Measurements from ENCODE around the gene RPEL1.

Gene RPEL1

DNA sequence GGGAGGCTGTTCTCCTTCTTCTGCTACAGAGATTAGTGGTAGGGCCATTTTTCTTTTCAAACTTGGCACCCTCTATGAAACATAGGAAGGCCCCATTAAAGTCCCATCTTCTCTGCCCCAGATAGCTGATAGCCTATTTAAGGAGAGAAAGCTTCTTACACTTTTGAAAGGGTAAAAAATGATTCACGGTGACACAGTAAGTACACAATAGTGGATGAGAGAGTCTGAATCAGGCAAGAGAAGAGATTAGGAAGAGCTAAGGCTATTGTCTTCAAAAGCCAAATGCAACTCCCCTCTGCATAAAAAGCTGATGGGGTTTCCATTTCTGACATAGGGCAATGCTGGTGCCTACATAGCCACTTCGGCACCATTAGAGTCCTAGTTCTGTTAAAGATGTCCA lies 34.8 kb downstream of the RPEL1 start:
- no peak overlapping the region for H3K27ac ChIP-seq (ENCODE audit: low read depth, low read length)
- no peak overlapping the region for H3K9ac ChIP-seq (ENCODE audit: low read length)
- no peak for DNase-seq
- H3K79me2 ChIP-seq (ENCODE audit: control insufficient read depth, insufficient read depth, low read length), result no peaks in the 10 kb centered on the region
- WGBS (ENCODE audit: extremely low coverage, insufficient coverage, low lambda C conversion rate), result no CpG with 5 or more reads among the region's 2 CpGs
- H2BK120ac ChIP-seq (ENCODE audit: low read depth, low read length), result no peak overlapping the region
- no peak overlapping the region for H3K4ac ChIP-seq (ENCODE audit: low read depth, low read length)
- no peak overlapping the region for H3K18ac ChIP-seq (ENCODE audit: low read length)
- no peak overlapping the region for H2BK5ac ChIP-seq (ENCODE audit: low read length)
- peaks cover 20% of the 10 kb centered on the region for H3K27me3 ChIP-seq (ENCODE audit: insufficient read depth, low read length, poor library complexity)
- no peak overlapping the region for H4K8ac ChIP-seq (ENCODE audit: low read depth, low read length)
- no peaks in the 10 kb centered on the region for H3K79me1 ChIP-seq (ENCODE audit: low read length)
- no peak overlapping the region for H2AK5ac ChIP-seq (ENCODE audit: low read length)
- no peak overlapping the region for H3K4me2 ChIP-seq (ENCODE audit: low read length)
- H3K36me3 ChIP-seq (ENCODE audit: control insufficient read depth, insufficient read depth, low read length), result no peaks in the 10 kb centered on the region
- no peak overlapping the region for H3K23ac ChIP-seq (ENCODE audit: low read length)
- H3K4me3 ChIP-seq (ENCODE audit: low read length), result no peak overlapping the region
- no peak overlapping the region for H3K56ac ChIP-seq (ENCODE audit: low read length)
- H4K5ac ChIP-seq (ENCODE audit: low read length), result no peak overlapping the region
- H2BK15ac ChIP-seq (replicated peaks; ENCODE audit: low read depth), result no peak overlapping the region
- peaks cover 2% of the 10 kb centered on the region for H3K4me1 ChIP-seq (ENCODE audit: control insufficient read depth, low read depth, low read length)

- no peaks in the 10 kb centered on the region for H3K79me1 ChIP-seq (ENCODE audit: low read length)
- no peak overlapping the region for H3K23ac ChIP-seq (ENCODE audit: low read length)
- H2BK5ac ChIP-seq (ENCODE audit: low read length), result no peak overlapping the region
- peak; percentile 89 for DNase-seq
- no peak overlapping the region for H2BK120ac ChIP-seq (ENCODE audit: low read depth, low read length)
- no peak overlapping the region for H3K18ac ChIP-seq (ENCODE audit: low read length)
- H3K9ac ChIP-seq (ENCODE audit: low read length), result no peak overlapping the region
- no peak overlapping the region for H3K56ac ChIP-seq (ENCODE audit: low read length)
- peaks cover 2% of the 10 kb centered on the region for H3K4me1 ChIP-seq (ENCODE audit: control insufficient read depth, low read depth, low read length)
- no peak overlapping the region for H2AK5ac ChIP-seq (ENCODE audit: low read length)
- no CpG with 5 or more reads among the region's 14 CpGs for WGBS (ENCODE audit: extremely low coverage, insufficient coverage, low lambda C conversion rate)
- H3K4me3 ChIP-seq (ENCODE audit: low read length), result no peak overlapping the region
- H3K79me2 ChIP-seq (ENCODE audit: control insufficient read depth, insufficient read depth, low read length), result no peaks in the 10 kb centered on the region
- no peak overlapping the region for H2BK15ac ChIP-seq (replicated peaks; ENCODE audit: low read depth)
- H4K8ac ChIP-seq (ENCODE audit: low read depth, low read length), result no peak overlapping the region
- no peaks in the 10 kb centered on the region for H3K36me3 ChIP-seq (ENCODE audit: control insufficient read depth, insufficient read depth, low read length)
- peak overlapping the region; percentile 16 for H3K4me2 ChIP-seq (ENCODE audit: low read length)
- H3K4ac ChIP-seq (ENCODE audit: low read depth, low read length), result no peak overlapping the region
- no peak overlapping the region for H3K27ac ChIP-seq (ENCODE audit: low read depth, low read length)
- peaks cover 12% of the 10 kb centered on the region for H3K27me3 ChIP-seq (ENCODE audit: insufficient read depth, low read length, poor library complexity)
- H4K5ac ChIP-seq (ENCODE audit: low read length), result no peak overlapping the region
These were observed 36.1 kb downstream of the RPEL1 start for GRCh38 chr10:103281753-103282152.

GRCh38 chr10:103282961-103283360 lies 37.3 kb downstream of the RPEL1 start:
- H3K4me2 ChIP-seq (ENCODE audit: low read length), result no peak overlapping the region
- no peak overlapping the region for H3K23ac ChIP-seq (ENCODE audit: low read length)
- no peak overlapping the region for H2AK5ac ChIP-seq (ENCODE audit: low read length)
- no peak for DNase-seq
- H2BK120ac ChIP-seq (ENCODE audit: low read depth, low read length), result no peak overlapping the region
- no peaks in the 10 kb centered on the region for H3K36me3 ChIP-seq (ENCODE audit: control insufficient read depth, insufficient read depth, low read length)
- no peak overlapping the region for H3K4me3 ChIP-seq (ENCODE audit: low read length)
- H3K4me1 ChIP-seq (ENCODE audit: control insufficient read depth, low read depth, low read length), result no peaks in the 10 kb centered on the region
- no peak overlapping the region for H4K8ac ChIP-seq (ENCODE audit: low read depth, low read length)
- no peaks in the 10 kb centered on the region for H3K79me2 ChIP-seq (ENCODE audit: control insufficient read depth, insufficient read depth, low read length)
- no peaks in the 10 kb centered on the region for H3K79me1 ChIP-seq (ENCODE audit: low read length)
- no peak overlapping the region for H3K4ac ChIP-seq (ENCODE audit: low read depth, low read length)
- no peak overlapping the region for H4K5ac ChIP-seq (ENCODE audit: low read length)
- WGBS (ENCODE audit: extremely low coverage, insufficient coverage, low lambda C conversion rate), result no CpG with 5 or more reads among the region's 1 CpG
- H2BK15ac ChIP-seq (replicated peaks; ENCODE audit: low read depth), result no peak overlapping the region
- no peak overlapping the region for H3K9ac ChIP-seq (ENCODE audit: low read length)
- no peak overlapping the region for H3K18ac ChIP-seq (ENCODE audit: low read length)
- H3K27me3 ChIP-seq (ENCODE audit: insufficient read depth, low read length, poor library complexity), result peaks cover 8% of the 10 kb centered on the region
- H2BK5ac ChIP-seq (ENCODE audit: low read length), result no peak overlapping the region
- H3K27ac ChIP-seq (ENCODE audit: low read depth, low read length), result no peak overlapping the region
- no peak overlapping the region for H3K56ac ChIP-seq (ENCODE audit: low read length)

- WGBS (ENCODE audit: extremely low coverage, insufficient coverage, low lambda C conversion rate), result no CpG with 5 or more reads among the region's 11 CpGs
- Histone ChIP-seq H3K4me1 (ENCODE audit: control insufficient read depth, low read depth, low read length) (no peaks in the 10 kb centered on the region), H2BK120ac (ENCODE audit: low read depth, low read length) (no peak overlapping the region), H3K9ac (ENCODE audit: low read length) (no peak overlapping the region), H4K8ac (ENCODE audit: low read depth, low read length) (no peak overlapping the region), H3K79me1 (ENCODE audit: low read length) (no peaks in the 10 kb centered on the region), H3K4me3 (ENCODE audit: low read length) (no peak overlapping the region), H3K27ac (ENCODE audit: low read depth, low read length) (no peak overlapping the region), H3K4ac (ENCODE audit: low read depth, low read length) (no peak overlapping the region), H3K23ac (ENCODE audit: low read length) (no peak overlapping the region), H2BK15ac (replicated peaks; ENCODE audit: low read depth) (no peak overlapping the region), H2BK5ac (ENCODE audit: low read length) (no peak overlapping the region), H3K79me2 (ENCODE audit: control insufficient read depth, insufficient read depth, low read length) (no peaks in the 10 kb centered on the region), H3K56ac (ENCODE audit: low read length) (no peak overlapping the region), H3K36me3 (ENCODE audit: control insufficient read depth, insufficient read depth, low read length) (no peaks in the 10 kb centered on the region), H3K4me2 (ENCODE audit: low read length) (no peak overlapping the region), H3K18ac (ENCODE audit: low read length) (no peak overlapping the region), H2AK5ac (ENCODE audit: low read length) (no peak overlapping the region), H4K5ac (ENCODE audit: low read length) (no peak overlapping the region), H3K27me3 (ENCODE audit: insufficient read depth, low read length, poor library complexity) (peaks cover 2% of the 10 kb centered on the region)
- DNase-seq, result no peak
These were observed 38.5 kb downstream of the RPEL1 start for GRCh38 chr10:103284170-103284569.

DNA sequence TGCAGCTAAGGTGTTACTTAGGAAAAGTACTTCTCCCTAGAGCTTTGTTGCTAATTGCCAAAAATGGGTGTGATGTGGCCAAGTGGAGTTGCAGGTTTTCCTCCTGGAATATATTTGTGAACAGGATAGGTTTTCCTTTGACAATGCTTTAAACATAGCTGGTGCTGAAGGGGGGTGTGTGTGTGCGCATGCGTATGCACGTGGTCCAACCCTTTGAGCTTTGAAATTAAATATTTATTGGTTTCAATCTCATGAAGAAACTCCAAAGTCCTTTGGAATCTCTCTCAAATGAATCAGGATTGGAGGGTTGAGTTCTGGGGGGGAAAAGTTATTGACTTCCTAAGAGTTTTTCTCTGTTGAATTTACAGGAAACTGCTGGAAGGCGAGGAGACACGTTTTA lies 42.3 kb downstream of the RPEL1 start:
- Histone ChIP-seq H3K4me1 (ENCODE audit: control insufficient read depth, low read depth, low read length) (no peaks in the 10 kb centered on the region), H3K56ac (ENCODE audit: low read length) (no peak overlapping the region), H3K23ac (ENCODE audit: low read length) (no peak overlapping the region), H3K4ac (ENCODE audit: low read depth, low read length) (no peak overlapping the region), H4K8ac (ENCODE audit: low read depth, low read length) (no peak overlapping the region), H3K18ac (ENCODE audit: low read length) (no peak overlapping the region), H3K9ac (ENCODE audit: low read length) (no peak overlapping the region), H2BK15ac (replicated peaks; ENCODE audit: low read depth) (no peak overlapping the region), H3K79me2 (ENCODE audit: control insufficient read depth, insufficient read depth, low read length) (no peaks in the 10 kb centered on the region), H3K27ac (ENCODE audit: low read depth, low read length) (no peak overlapping the region), H2BK120ac (ENCODE audit: low read depth, low read length) (no peak overlapping the region), H3K36me3 (ENCODE audit: control insufficient read depth, insufficient read depth, low read length) (no peaks in the 10 kb centered on the region), H4K5ac (ENCODE audit: low read length) (no peak overlapping the region), H2AK5ac (ENCODE audit: low read length) (no peak overlapping the region), H3K4me3 (ENCODE audit: low read length) (no peak overlapping the region), H3K4me2 (ENCODE audit: low read length) (no peak overlapping the region), H3K79me1 (ENCODE audit: low read length) (no peaks in the 10 kb centered on the region), H3K27me3 (ENCODE audit: insufficient read depth, low read length, poor library complexity) (no peaks in the 10 kb centered on the region), H2BK5ac (ENCODE audit: low read length) (no peak overlapping the region)
- DNase-seq, result no peak
- WGBS (ENCODE audit: extremely low coverage, insufficient coverage, low lambda C conversion rate), result no CpG with 5 or more reads among the region's 5 CpGs

GRCh38 chr10:103291588-103291987 lies 45.9 kb downstream of the RPEL1 start:
- Histone ChIP-seq H2AK5ac (ENCODE audit: low read length) (no peak overlapping the region), H3K4me1 (ENCODE audit: control insufficient read depth, low read depth, low read length) (no peaks in the 10 kb centered on the region), H3K36me3 (ENCODE audit: control insufficient read depth, insufficient read depth, low read length) (no peaks in the 10 kb centered on the region), H3K4me2 (ENCODE audit: low read length) (no peak overlapping the region), H3K4me3 (ENCODE audit: low read length) (no peak overlapping the region), H3K23ac (ENCODE audit: low read length) (no peak overlapping the region), H3K79me1 (ENCODE audit: low read length) (no peaks in the 10 kb centered on the region), H3K27me3 (ENCODE audit: insufficient read depth, low read length, poor library complexity) (no peaks in the 10 kb centered on the region), H4K5ac (ENCODE audit: low read length) (no peak overlapping the region), H3K79me2 (ENCODE audit: control insufficient read depth, insufficient read depth, low read length) (no peaks in the 10 kb centered on the region), H3K18ac (ENCODE audit: low read length) (no peak overlapping the region), H2BK15ac (replicated peaks; ENCODE audit: low read depth) (no peak overlapping the region), H3K4ac (ENCODE audit: low read depth, low read length) (no peak overlapping the region), H2BK120ac (ENCODE audit: low read depth, low read length) (no peak overlapping the region), H3K9ac (ENCODE audit: low read length) (no peak overlapping the region), H3K27ac (ENCODE audit: low read depth, low read length) (no peak overlapping the region), H4K8ac (ENCODE audit: low read depth, low read length) (no peak overlapping the region), H2BK5ac (ENCODE audit: low read length) (no peak overlapping the region), H3K56ac (ENCODE audit: low read length) (no peak overlapping the region)
- no peak for DNase-seq
- no CpG with 5 or more reads among the region's 4 CpGs for WGBS (ENCODE audit: extremely low coverage, insufficient coverage, low lambda C conversion rate)
